Prostate gland (tissue), 2 donors: Measurements from ENCODE around the gene TMEM50A.
"Not testable (repeated sequence)": the region's sequence is repeated elsewhere in the genome, so short reads cannot be mapped to it uniquely, and the experiment has no call there.

Source experiments
- POLR2AphosphoS5 ChIP-seq: sonication (generic); formaldehyde crosslinking; IDR thresholded peaks from one replicate; pipeline ENCODE4 v1.6.1; 2017; ENCODE audit warnings: antibody characterized with exemption
- TF ChIP-seq, protein P1 (sequence below), 4 experiments: fragments of 200-600 bp in 2 of 4; fragments of 450-650 bp in 2 of 4; sonication (generic) in 2 of 4; IDR thresholded peaks; 1 replicate in 3 of 4; 2 replicates in 1 of 4; pipeline ENCODE4 v1.5.1; 2016 to 2019; ENCODE audit warnings: antibody characterized with exemption in 4 of 4, mild to moderate bottlenecking in 2 of 4, moderate library complexity in 2 of 4

DNA sequence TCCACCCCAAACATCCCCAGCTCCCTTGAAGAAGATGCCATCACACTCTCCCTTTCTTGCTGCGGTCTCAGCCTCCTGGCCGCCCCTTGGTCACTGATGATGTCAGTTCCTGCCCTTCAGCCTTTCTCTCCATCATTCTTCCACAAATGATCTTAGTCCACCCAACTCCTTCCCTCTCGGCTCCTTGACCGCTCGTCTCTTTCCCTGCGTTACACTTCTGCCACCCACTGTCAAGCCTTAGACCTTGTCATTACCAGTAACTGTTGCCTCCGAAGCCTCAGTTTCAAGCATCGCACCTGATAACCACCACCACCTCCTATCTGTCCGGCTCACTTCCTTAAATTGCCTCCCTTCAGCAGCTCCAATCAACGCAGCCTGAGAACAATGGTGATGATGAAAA, 59.4 kb downstream of the TMEM50A start:
- TF ChIP-seq, protein P1, sequence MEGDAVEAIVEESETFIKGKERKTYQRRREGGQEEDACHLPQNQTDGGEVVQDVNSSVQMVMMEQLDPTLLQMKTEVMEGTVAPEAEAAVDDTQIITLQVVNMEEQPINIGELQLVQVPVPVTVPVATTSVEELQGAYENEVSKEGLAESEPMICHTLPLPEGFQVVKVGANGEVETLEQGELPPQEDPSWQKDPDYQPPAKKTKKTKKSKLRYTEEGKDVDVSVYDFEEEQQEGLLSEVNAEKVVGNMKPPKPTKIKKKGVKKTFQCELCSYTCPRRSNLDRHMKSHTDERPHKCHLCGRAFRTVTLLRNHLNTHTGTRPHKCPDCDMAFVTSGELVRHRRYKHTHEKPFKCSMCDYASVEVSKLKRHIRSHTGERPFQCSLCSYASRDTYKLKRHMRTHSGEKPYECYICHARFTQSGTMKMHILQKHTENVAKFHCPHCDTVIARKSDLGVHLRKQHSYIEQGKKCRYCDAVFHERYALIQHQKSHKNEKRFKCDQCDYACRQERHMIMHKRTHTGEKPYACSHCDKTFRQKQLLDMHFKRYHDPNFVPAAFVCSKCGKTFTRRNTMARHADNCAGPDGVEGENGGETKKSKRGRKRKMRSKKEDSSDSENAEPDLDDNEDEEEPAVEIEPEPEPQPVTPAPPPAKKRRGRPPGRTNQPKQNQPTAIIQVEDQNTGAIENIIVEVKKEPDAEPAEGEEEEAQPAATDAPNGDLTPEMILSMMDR (IDR thresholded peaks at IDR 0.05) = not testable (repeated sequence)
- not testable (repeated sequence) for TF ChIP-seq POLR2AphosphoS5
